Measurements from ENCODE around the gene FHAD1. TPM values are rescaled to one million over a fixed set of nuclear protein-coding genes. Genes with fewer than 3 reads are reported as not detected.

FHAD1 gene
- total and polyA plus RNA-seq, 9 donors: 0.82 to 2.1 (median 1.3) TPM

DNA sequence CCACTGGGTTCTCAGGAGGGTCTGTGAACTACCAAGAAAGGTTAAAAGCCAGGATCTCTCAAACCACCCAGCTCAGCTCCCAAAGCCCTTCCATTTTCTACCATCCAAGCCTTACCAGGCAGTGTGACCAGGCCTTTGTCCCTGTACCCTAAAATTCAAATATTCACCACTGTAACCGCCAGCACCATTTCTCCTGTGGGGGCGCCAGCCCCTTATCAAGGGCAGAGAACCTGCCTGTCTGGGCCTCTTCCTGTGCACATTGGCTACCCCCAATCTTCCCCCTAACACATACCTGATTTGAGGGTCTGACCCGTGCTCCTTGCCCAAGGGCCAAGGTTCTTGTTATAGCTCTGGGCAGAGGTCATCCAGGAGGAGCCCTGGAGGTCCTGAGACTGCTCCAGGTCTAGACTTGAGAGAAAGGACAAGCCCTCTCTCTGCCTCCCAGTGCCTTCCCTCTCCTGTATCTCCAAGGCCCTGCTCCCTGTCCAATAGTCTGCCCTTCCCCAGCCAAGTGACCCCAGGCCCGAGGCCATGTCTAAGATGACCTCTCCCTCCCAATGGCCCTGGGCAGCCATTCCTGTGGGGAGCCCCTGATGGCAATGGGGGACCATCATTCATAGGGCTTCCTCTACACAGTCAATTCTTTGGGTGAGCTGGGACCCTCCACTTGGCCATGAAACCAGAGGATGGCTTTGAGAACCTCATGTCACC, 78.5 kb downstream of the FHAD1 start:
- H3K36me3 ChIP-seq (ENCODE audit: control insufficient read depth, insufficient read depth, low read length): no peaks in the 10 kb centered on the region
- peaks cover 55% of the 10 kb centered on the region for H3K4me1 ChIP-seq (ENCODE audit: control insufficient read depth, insufficient read depth, low read length)
- H3K4me3 ChIP-seq (ENCODE audit: low read length): no peak overlapping the region
- no peaks in the 10 kb centered on the region for H3K9me3 ChIP-seq (replicated peaks; ENCODE audit: control insufficient read depth, low read depth, low read length)
- no peak overlapping the region for H3K27ac ChIP-seq (ENCODE audit: low read length)
- 98% methylated on average over 3 of the region's 4 CpGs for WGBS (ENCODE audit: insufficient coverage)
- no peak for DNase-seq
- peaks cover 9% of the 10 kb centered on the region for H3K27me3 ChIP-seq (ENCODE audit: control insufficient read depth, insufficient read depth, low read length)

DNA sequence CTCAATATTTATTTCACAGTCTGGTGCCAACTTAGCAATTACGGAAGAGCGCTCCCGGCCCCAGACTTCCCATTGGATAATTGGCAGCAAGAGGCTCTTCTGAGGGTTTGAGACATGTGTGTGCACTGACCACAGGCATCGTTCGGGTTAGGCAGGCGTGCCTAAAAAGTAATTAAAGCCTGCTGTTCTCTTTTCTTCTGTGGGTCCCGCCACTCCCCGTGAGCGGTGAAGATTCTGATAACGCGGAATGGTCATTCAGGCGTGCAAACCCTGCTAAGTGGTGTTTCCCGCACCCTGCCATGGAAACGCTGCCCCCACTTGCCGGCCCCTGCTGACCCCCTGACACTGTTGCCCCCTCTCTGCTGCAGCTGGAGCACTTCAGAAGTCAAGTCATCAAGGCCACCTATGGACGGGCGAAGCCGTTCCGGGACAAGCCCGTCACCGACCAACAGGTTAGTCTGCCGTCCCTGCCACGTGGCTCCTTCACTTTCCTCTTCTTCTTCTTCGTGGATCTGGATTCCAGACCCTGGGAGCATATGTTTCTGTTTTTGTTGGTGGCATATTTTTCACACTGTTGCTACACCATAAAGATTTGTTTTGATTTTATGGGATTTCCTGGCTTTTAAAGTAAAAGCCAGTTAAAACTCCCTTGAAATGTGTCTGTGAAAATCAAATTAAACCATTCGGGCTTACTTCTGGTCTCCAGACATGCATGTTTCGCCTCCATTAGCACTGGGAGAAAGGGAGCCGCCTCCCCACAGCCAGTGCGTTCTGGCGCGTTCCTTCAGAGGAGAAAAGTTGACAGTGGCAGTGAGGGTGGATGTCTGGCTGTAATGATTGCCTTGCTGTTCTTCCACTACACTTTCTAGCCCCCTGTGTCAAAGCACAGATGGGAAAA, 79.9 kb downstream of the FHAD1 start:
- H3K27ac ChIP-seq (ENCODE audit: low read length): peak overlapping the region; percentile 32
- no peaks in the 10 kb centered on the region for H3K9me3 ChIP-seq (replicated peaks; ENCODE audit: control insufficient read depth, low read depth, low read length)
- no peaks in the 10 kb centered on the region for H3K36me3 ChIP-seq (ENCODE audit: control insufficient read depth, insufficient read depth, low read length)
- H3K27me3 ChIP-seq (ENCODE audit: control insufficient read depth, insufficient read depth, low read length): peaks cover 9% of the 10 kb centered on the region
- peaks cover 55% of the 10 kb centered on the region for H3K4me1 ChIP-seq (ENCODE audit: control insufficient read depth, insufficient read depth, low read length)
- no peak overlapping the region for H3K4me3 ChIP-seq (ENCODE audit: low read length)
- peak; percentile 78 for DNase-seq
- 29% methylated on average over 13 of the region's 30 CpGs for WGBS (ENCODE audit: insufficient coverage)

GRCh38 chr1:15328351-15329103, 81.5 kb downstream of the FHAD1 start:
- Histone ChIP-seq H3K4me1 (ENCODE audit: control insufficient read depth, insufficient read depth, low read length) (peaks cover 49% of the 10 kb centered on the region), H3K36me3 (ENCODE audit: control insufficient read depth, insufficient read depth, low read length) (no peaks in the 10 kb centered on the region), H3K9me3 (replicated peaks; ENCODE audit: control insufficient read depth, low read depth, low read length) (no peaks in the 10 kb centered on the region), H3K4me3 (ENCODE audit: low read length) (no peak overlapping the region), H3K27ac (ENCODE audit: low read length) (peak overlapping the region; percentile 88), H3K27me3 (ENCODE audit: control insufficient read depth, insufficient read depth, low read length) (peaks cover 9% of the 10 kb centered on the region)
- 8% methylated on average over 10 of the region's 18 CpGs for WGBS (ENCODE audit: insufficient coverage)
- DNase-seq: peak; percentile 95

DNA sequence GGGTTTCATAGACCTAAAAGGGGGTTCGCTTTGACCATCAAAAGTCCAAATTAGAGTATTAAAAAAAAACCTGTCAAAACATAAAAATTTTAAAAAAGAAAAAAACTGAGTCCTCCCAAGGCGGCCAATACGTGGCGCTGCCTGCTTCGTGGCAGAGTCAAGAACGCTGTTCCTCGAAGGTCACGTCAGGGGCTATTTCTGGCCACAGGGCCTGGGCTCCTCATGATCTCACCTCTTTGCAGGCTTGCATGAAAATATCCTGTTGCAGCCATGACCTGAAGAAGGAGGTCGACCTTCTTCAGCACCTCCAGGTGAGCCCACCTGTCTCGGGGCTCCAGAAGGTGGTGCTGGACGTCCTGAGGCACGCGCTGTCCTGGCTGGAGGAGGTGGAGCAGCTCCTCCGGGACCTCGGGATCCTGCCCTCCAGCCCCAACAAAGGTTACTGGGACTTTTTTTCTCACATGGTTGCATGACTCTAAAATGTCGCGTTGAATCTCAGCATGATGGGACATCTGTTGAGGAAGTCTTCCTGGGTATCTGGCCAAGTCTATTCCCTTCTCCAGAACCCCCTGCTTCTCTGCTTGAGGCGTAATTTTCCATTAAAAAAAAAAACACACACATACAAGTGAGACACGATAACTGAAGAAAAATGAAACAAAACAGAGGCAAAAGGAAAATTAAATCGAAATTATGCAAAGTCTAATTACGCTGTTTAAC, 82.2 kb downstream of the FHAD1 start:
- Histone ChIP-seq H3K27ac (ENCODE audit: low read length) (peak overlapping the region; percentile 88), H3K36me3 (ENCODE audit: control insufficient read depth, insufficient read depth, low read length) (no peaks in the 10 kb centered on the region), H3K4me3 (ENCODE audit: low read length) (no peak overlapping the region), H3K27me3 (ENCODE audit: control insufficient read depth, insufficient read depth, low read length) (peaks cover 9% of the 10 kb centered on the region), H3K9me3 (replicated peaks; ENCODE audit: control insufficient read depth, low read depth, low read length) (no peaks in the 10 kb centered on the region), H3K4me1 (ENCODE audit: control insufficient read depth, insufficient read depth, low read length) (peaks cover 42% of the 10 kb centered on the region)
- WGBS (ENCODE audit: insufficient coverage): 44% methylated on average over 15 of the region's 21 CpGs
- DNase-seq: peak; percentile 69

DNA sequence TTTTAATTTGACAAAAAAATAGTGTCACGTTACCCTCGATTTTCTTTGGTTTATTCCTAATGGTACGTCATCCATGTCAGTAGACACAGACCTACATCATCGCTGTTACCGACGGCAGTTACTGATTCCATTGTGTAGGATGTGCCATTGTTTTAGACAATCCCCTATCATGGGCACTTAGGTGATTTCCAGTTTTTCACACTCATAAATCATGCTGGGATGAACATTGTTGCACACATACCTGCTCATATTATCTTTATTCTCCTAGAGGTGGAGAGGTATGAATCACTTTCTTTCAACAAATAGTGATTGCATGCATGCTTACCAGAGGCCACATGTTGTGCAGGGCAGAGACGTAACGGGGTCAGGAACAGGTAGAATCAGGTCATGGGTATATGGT, 83.0 kb downstream of the FHAD1 start:
- Histone ChIP-seq H3K36me3 (ENCODE audit: control insufficient read depth, insufficient read depth, low read length) (no peaks in the 10 kb centered on the region), H3K4me1 (ENCODE audit: control insufficient read depth, insufficient read depth, low read length) (peaks cover 34% of the 10 kb centered on the region), H3K9me3 (replicated peaks; ENCODE audit: control insufficient read depth, low read depth, low read length) (no peaks in the 10 kb centered on the region), H3K27me3 (ENCODE audit: control insufficient read depth, insufficient read depth, low read length) (peaks cover 8% of the 10 kb centered on the region), H3K4me3 (ENCODE audit: low read length) (no peak overlapping the region), H3K27ac (ENCODE audit: low read length) (no peak overlapping the region)
- DNase-seq: no peak
- WGBS (ENCODE audit: insufficient coverage): 80% methylated on average over 2 of the region's 8 CpGs

DNA sequence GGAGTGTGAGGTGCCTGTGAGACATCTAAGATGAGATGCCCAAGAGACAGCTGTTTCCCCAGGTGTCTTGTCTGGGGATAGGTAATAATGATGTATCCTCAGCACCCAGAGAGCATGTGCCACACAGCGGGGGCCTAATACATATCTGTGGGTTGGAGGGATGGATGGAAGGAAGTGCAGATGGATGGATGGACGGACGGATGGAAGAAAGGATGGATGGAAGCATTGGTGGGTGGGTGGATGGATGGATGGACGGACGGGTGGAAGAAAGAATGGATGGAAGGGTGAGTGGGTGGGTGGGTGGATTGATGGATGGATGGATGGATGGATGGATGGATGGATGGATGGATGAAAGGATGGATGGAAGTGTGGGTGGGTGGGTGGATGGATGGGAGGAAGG, 84.2 kb downstream of the FHAD1 start:
- no peak overlapping the region for H3K4me3 ChIP-seq (ENCODE audit: low read length)
- peaks cover 2% of the 10 kb centered on the region for H3K27me3 ChIP-seq (ENCODE audit: control insufficient read depth, insufficient read depth, low read length)
- 96% methylated on average over 5 of the region's 5 CpGs for WGBS (ENCODE audit: insufficient coverage)
- peaks cover 33% of the 10 kb centered on the region for H3K4me1 ChIP-seq (ENCODE audit: control insufficient read depth, insufficient read depth, low read length)
- H3K36me3 ChIP-seq (ENCODE audit: control insufficient read depth, insufficient read depth, low read length): no peaks in the 10 kb centered on the region
- H3K27ac ChIP-seq (ENCODE audit: low read length): no peak overlapping the region
- no peak for DNase-seq
- no peaks in the 10 kb centered on the region for H3K9me3 ChIP-seq (replicated peaks; ENCODE audit: control insufficient read depth, low read depth, low read length)

DNA sequence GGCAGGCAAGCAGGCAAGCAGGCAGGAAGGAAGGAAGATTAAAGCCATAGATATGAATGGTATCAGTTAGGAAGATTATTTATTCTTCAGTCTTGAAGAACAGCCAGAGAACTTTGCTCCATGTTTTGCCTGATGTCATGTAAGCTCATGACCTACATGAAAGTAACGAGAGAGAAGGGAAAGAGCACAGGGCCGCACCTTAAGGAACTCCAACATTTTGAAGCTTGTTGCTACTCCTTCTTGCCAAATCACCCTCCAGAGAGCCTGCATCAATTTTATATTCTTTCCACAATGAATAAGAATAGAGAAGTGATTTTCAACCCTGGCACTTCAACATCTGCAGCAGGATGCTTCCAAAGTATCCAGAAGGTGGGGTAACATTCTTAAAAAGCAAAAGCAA, 84.7 kb downstream of the FHAD1 start:
- no peak overlapping the region for H3K27ac ChIP-seq (ENCODE audit: low read length)
- H3K36me3 ChIP-seq (ENCODE audit: control insufficient read depth, insufficient read depth, low read length): no peaks in the 10 kb centered on the region
- H3K27me3 ChIP-seq (ENCODE audit: control insufficient read depth, insufficient read depth, low read length): no peaks in the 10 kb centered on the region
- no peaks in the 10 kb centered on the region for H3K9me3 ChIP-seq (replicated peaks; ENCODE audit: control insufficient read depth, low read depth, low read length)
- H3K4me1 ChIP-seq (ENCODE audit: control insufficient read depth, insufficient read depth, low read length): peaks cover 34% of the 10 kb centered on the region
- peak; percentile 71 for DNase-seq
- H3K4me3 ChIP-seq (ENCODE audit: low read length): no peak overlapping the region
- no CpG with 5 or more reads among the region's 2 CpGs for WGBS (ENCODE audit: insufficient coverage)

GRCh38 chr1:15332525-15332924, 85.5 kb downstream of the FHAD1 start:
- DNase-seq: no peak
- 93% methylated on average over 2 of the region's 4 CpGs for WGBS (ENCODE audit: insufficient coverage)
- Histone ChIP-seq H3K9me3 (replicated peaks; ENCODE audit: control insufficient read depth, low read depth, low read length) (no peaks in the 10 kb centered on the region), H3K4me1 (ENCODE audit: control insufficient read depth, insufficient read depth, low read length) (peaks cover 34% of the 10 kb centered on the region), H3K27ac (ENCODE audit: low read length) (no peak overlapping the region), H3K36me3 (ENCODE audit: control insufficient read depth, insufficient read depth, low read length) (no peaks in the 10 kb centered on the region), H3K4me3 (ENCODE audit: low read length) (no peak overlapping the region), H3K27me3 (ENCODE audit: control insufficient read depth, insufficient read depth, low read length) (no peaks in the 10 kb centered on the region)

GRCh38 chr1:15332952-15333715, 86.1 kb downstream of the FHAD1 start:
- Histone ChIP-seq H3K4me3 (ENCODE audit: low read length) (no peak overlapping the region), H3K27me3 (ENCODE audit: control insufficient read depth, insufficient read depth, low read length) (no peaks in the 10 kb centered on the region), H3K9me3 (replicated peaks; ENCODE audit: control insufficient read depth, low read depth, low read length) (peaks cover under 1% of the 10 kb centered on the region), H3K27ac (ENCODE audit: low read length) (no peak overlapping the region), H3K4me1 (ENCODE audit: control insufficient read depth, insufficient read depth, low read length) (peaks cover 34% of the 10 kb centered on the region), H3K36me3 (ENCODE audit: control insufficient read depth, insufficient read depth, low read length) (no peaks in the 10 kb centered on the region)
- WGBS (ENCODE audit: insufficient coverage): 90% methylated on average over 2 of the region's 11 CpGs
- no peak for DNase-seq
